Pancreas (tissue), 10 donors: ENCODE results near the gene SSBP2. TPM values are rescaled to one million over a fixed set of nuclear protein-coding genes. Genes with fewer than 3 reads are reported as not detected.

Experiments
- ATAC-seq, 4 donors: fragments of 200-7000 bp; cut with Tn5 transposase; one replicate each; pipeline versions ENCODE4 v1.8.0 to v1.9.1; 2020; ENCODE audit warnings: mild to moderate bottlenecking in 4 of 4, moderate library complexity in 4 of 4
- DNase-seq, 6 donors: peaks; one replicate each; pipeline ENCODE4 v3.0.0-alpha.2; 2020
- FAIRE-seq: peaks from 2 replicates; lab custom pipeline; 2012; peaks lifted over from hg19 to GRCh38; lab: Jason Lieb, UNC
- H3K27ac ChIP-seq, 4 donors: fragments of 200-600 bp; sonication (generic); 1 replicate in 3 of 4; 2 replicates in 1 of 4; pipeline versions ENCODE4 v1.5.0 to v1.8.0; 2020
- H3K27me3 ChIP-seq, 4 donors: fragments of 200-600 bp; one replicate each; pipeline ENCODE4 v1.8.0; 2021
- H3K36me3 ChIP-seq, 3 donors: fragments of 200-600 bp; sonication (generic) in 1 of 3; one replicate each; pipeline versions ENCODE4 v1.5.0 to v1.8.0; 2020 to 2021
- H3K4me1 ChIP-seq, 3 donors: fragments of 200-600 bp; one replicate each; pipeline ENCODE4 v1.8.0; 2021
- H3K4me3 ChIP-seq, 4 donors: fragments of 200-600 bp; sonication (generic) in 2 of 4; one replicate each; pipeline versions ENCODE4 v1.5.0 to v1.8.0; 2020 to 2021
- H3K9me3 ChIP-seq, 4 donors: fragments of 200-600 bp; one replicate each; pipeline ENCODE4 v1.8.0; 2021
- WGBS, 2 donors: extraction: QIAGEN DNeasy Blood & Tissue Kit; methylation state at CpG; one replicate each; pipeline ENCODE4 v1.1.7; 2013; 5-methylcytosine and 5-hydroxymethylcytosine counted together
- intact Hi-C, 3 donors: fragments of 100-400 bp; cut with DNase I; formaldehyde crosslinking; loops; one replicate each; pipeline versions ENCODE4 v1.11.1 to v1.14.2; 2022
- polyA plus RNA-seq, 2 donors: library from polyadenylated mRNA; stranded (reverse); fragments of 200-250 nt; gene quantifications; one replicate each; pipeline ENCODE4 v1.2.3, GENCODE V29; 2013
- total RNA-seq, 6 donors: library from RNA; stranded (reverse); fragmentation: NEBNext Ultra II Directional in 4 of 6; extraction: Animal tissue kit (Norgen Biotek cat#: 25700) in 4 of 6; gene quantifications; one replicate each; pipeline versions ENCODE4 v1.2.1 to v1.2.4, GENCODE V29; 2021 to 2023
- TF ChIP-seq, protein P1 (sequence below), 4 donors: fragments of 200-600 bp; sonication (generic) in 3 of 4; IDR thresholded peaks; one replicate each; pipeline versions ENCODE4 v1.5.0 to v1.8.0; 2021; ENCODE audit warnings: antibody characterized with exemption in 4 of 4
- donor health status: healthy with polysubstance abuse.
- donor health status: DM: no; HTN: no; CAD: no; lungs with moderate emphysema.
- donor health status: DM: no; HTN: no; CAD: no.
- donor health status: control.
- donor health status: control.
- donor health status: Bipolar disorder and iron deficiency.
- donor health status: DM: yes; HTN: yes; CAD: no.
- donor health status: DM: no; HTN: no; CAD: no.
- donor health status: DM: no; HTN: no; CAD: no.
- donor health status: DM: yes; HTN: yes; CAD: no.

Gene SSBP2
- total and polyA plus RNA-seq, 8 donors: 8.6 to 20.7 (median 15.8) TPM

DNA sequence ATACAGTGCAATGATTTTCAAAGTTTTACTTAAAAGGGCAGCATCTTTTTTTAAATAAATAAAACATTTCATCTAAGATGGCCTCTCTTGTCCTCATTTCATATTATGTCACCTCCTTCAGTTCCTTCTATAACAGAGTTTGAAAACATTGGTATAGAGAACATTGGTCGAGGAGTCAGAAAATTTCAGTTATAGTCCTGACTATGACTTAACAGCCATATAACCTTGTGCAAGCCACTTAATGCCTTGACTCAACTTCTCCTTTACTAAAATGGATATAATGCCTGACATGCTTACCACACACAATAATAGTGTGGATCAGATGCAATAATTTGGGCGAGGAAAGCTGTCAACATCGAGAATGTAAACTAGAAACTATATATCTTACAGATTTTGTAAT is 22.6 kb downstream of the SSBP2 start:
- no peak for FAIRE-seq
- intact Hi-C loops: no loop called here
- 95% methylated on average over 3 of the region's 3 CpGs for WGBS, 2 donors
- Histone ChIP-seq H3K9me3 (no peaks in the 10 kb centered on the region), H3K4me1 (peaks cover 0 to 5% (median 3%) of the 10 kb centered on the region in 3 donors), H3K4me3 (no peak overlapping the region), H3K36me3 (no peaks in the 10 kb centered on the region), H3K27ac (no peak overlapping the region), H3K27me3 (no peaks in the 10 kb centered on the region)
- TF ChIP-seq, protein P1, sequence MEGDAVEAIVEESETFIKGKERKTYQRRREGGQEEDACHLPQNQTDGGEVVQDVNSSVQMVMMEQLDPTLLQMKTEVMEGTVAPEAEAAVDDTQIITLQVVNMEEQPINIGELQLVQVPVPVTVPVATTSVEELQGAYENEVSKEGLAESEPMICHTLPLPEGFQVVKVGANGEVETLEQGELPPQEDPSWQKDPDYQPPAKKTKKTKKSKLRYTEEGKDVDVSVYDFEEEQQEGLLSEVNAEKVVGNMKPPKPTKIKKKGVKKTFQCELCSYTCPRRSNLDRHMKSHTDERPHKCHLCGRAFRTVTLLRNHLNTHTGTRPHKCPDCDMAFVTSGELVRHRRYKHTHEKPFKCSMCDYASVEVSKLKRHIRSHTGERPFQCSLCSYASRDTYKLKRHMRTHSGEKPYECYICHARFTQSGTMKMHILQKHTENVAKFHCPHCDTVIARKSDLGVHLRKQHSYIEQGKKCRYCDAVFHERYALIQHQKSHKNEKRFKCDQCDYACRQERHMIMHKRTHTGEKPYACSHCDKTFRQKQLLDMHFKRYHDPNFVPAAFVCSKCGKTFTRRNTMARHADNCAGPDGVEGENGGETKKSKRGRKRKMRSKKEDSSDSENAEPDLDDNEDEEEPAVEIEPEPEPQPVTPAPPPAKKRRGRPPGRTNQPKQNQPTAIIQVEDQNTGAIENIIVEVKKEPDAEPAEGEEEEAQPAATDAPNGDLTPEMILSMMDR (IDR thresholded peaks at IDR 0.05): no peak
- ATAC-seq: no peak
- DNase-seq: no peak

DNA sequence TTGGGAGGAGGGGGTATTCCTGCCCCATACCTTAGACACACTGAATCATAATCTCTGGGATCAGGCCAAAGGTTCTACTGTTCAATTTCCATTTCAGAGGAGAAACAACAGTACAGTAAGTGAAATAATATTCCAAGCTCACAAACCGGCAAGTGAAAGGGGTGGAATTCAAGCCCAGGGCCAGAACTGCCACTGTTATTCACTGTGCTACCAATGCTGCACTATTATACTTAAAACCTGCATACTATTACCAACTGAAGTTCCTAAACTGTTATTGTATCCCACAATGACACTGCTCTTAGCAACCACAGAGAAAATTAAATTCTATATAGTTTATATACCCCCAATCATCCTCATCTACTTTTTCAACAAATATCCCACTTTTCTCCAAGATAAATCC is 24.6 kb downstream of the SSBP2 start:
- Histone ChIP-seq H3K4me3 (no peak overlapping the region), H3K27ac (no peak overlapping the region), H3K4me1 (peaks cover 0 to 10% (median 5%) of the 10 kb centered on the region in 3 donors), H3K27me3 (no peaks in the 10 kb centered on the region), H3K9me3 (no peaks in the 10 kb centered on the region), H3K36me3 (no peaks in the 10 kb centered on the region)
- intact Hi-C loops: no loop called here
- TF ChIP-seq, protein P1 (IDR thresholded peaks at IDR 0.05): no peak
- no peak for FAIRE-seq
- no peak for DNase-seq
- ATAC-seq: no peak
- 59 to 78% methylated on average over 1 of the region's 1 CpG for WGBS, 2 donors

DNA sequence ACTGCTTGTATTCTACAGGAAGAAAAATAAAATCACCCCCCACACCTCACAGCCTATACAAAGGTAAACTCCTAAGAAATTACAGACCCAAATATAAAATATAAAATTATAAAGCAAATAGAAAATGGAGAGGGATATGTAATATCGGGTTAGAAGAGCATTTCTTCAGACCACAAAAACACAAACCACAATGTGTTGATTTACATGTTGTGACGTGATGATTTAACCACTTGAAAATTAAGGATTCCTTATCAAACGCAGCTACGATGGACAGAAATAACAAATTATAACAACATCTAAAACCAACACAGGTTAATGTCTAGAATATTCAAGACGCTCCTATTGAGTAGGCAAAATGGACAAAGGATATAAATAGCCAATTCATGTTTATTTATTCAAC is 26.3 kb downstream of the SSBP2 start:
- ATAC-seq (no peak), DNase-seq (no peak), FAIRE-seq (no peak)
- Histone ChIP-seq H3K27ac (no peak overlapping the region), H3K27me3 (no peaks in the 10 kb centered on the region), H3K36me3 (no peaks in the 10 kb centered on the region), H3K4me3 (no peak overlapping the region), H3K4me1 (peaks cover 0 to 10% (median 5%) of the 10 kb centered on the region in 3 donors), H3K9me3 (no peaks in the 10 kb centered on the region)
- intact Hi-C loops: no loop called here
- TF ChIP-seq, protein P1 (IDR thresholded peaks at IDR 0.05): no peak
- WGBS, 2 donors: 78 to 80% methylated on average over 5 of the region's 5 CpGs

DNA sequence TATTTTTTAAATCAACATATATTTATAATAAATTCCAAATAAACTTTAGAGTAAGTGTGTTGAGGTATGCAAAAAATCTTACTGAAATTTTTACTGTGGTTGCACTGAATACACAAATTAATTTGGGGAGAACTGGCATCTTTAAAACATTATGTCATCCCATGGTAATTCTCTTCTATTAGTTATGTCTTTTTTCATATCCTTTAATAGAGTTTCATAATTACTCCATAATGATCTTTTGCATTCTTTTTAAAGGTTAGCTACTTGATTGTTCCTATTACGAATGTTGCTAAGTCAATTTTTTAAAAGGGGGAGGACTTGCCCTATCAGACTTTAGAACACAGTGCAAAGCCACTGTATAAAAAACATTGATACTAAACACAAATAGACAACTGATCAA is 26.8 kb downstream of the SSBP2 start:
- ATAC-seq (no peak), FAIRE-seq (no peak), DNase-seq (no peak)
- Histone ChIP-seq H3K4me1 (peaks cover 0 to 10% (median 5%) of the 10 kb centered on the region in 3 donors), H3K27ac (no peak overlapping the region), H3K27me3 (no peaks in the 10 kb centered on the region), H3K36me3 (no peaks in the 10 kb centered on the region), H3K4me3 (no peak overlapping the region), H3K9me3 (no peaks in the 10 kb centered on the region)
- WGBS, 2 donors: 82 to 87% methylated on average over 1 of the region's 1 CpG
- TF ChIP-seq, protein P1 (IDR thresholded peaks at IDR 0.05): no peak
- intact Hi-C loops: no loop called here

DNA sequence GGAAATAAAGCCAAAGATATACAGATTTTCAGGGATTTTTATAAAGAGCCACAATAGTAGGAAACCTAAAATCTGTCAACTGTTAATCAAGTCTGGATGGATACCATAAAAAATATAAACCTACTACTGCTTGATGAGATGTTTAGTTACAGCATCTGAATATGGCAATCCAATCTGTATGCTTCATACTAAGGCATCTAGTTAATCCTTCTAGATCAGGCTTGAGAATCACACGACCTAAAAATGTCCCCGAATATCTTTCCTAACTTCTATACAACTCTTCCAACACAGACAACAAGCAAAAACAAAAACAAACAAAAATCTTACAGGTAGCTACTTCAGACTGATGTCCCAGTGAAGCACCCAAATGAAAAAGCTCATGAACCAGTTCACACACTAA is 29.8 kb downstream of the SSBP2 start:
- FAIRE-seq (no peak), ATAC-seq (no peak), DNase-seq (no peak)
- no peaks in the 10 kb centered on the region for H3K36me3 ChIP-seq
- peaks cover 0 to 17% (median 14%) of the 10 kb centered on the region in 3 donors for H3K4me1 ChIP-seq
- TF ChIP-seq, protein P1 (IDR thresholded peaks at IDR 0.05): no peak
- WGBS, 2 donors: 72% methylated on average over 2 of the region's 2 CpGs
- intact Hi-C loops: no loop called here
- H3K27me3 ChIP-seq: no peaks in the 10 kb centered on the region
- no peaks in the 10 kb centered on the region for H3K9me3 ChIP-seq
- no peak overlapping the region for H3K27ac ChIP-seq
- no peak overlapping the region for H3K4me3 ChIP-seq
